Muscle of leg (tissue), 11 donors: Measurements from ENCODE around the gene SGSH. TPM values are rescaled to one million over a fixed set of nuclear protein-coding genes. Genes with fewer than 3 reads are reported as not detected.
"Not testable (repeated sequence)": the region's sequence is repeated elsewhere in the genome, so short reads cannot be mapped to it uniquely, and the experiment has no call there.

ENCODE experiments used
- DNase-seq: peaks from one replicate; pipeline ENCODE4 v3.0.0; 2013
- H3K27ac ChIP-seq: one replicate; pipeline ENCODE4 v1.5.1; 2013; ENCODE audit warnings: mild to moderate bottlenecking, low read length, control low read depth
- H3K27me3 ChIP-seq: one replicate; pipeline ENCODE4 v1.6.1; 2013; ENCODE audit warnings: low read length; ENCODE audit not compliant: control insufficient read depth, insufficient read depth
- H3K36me3 ChIP-seq: one replicate; pipeline ENCODE4 v1.6.1; 2013; ENCODE audit warnings: low read length; ENCODE audit not compliant: control insufficient read depth, insufficient read depth
- H3K4me1 ChIP-seq: one replicate; pipeline ENCODE4 v1.6.1; 2013; ENCODE audit warnings: low read length; ENCODE audit not compliant: control insufficient read depth, insufficient read depth
- H3K4me3 ChIP-seq: one replicate; pipeline ENCODE4 v1.5.1; 2013; ENCODE audit warnings: low read length, control low read depth
- H3K9me3 ChIP-seq: replicated peaks from 2 replicates; pipeline ENCODE4 v1.6.1; 2013; ENCODE audit warnings: low read depth, low read length; ENCODE audit not compliant: control insufficient read depth
- WGBS: methylation state at CpG from one replicate; pipeline ENCODE4 v1.1.5; 2013; ENCODE audit warnings: missing lambda C conversion rate; ENCODE audit not compliant: insufficient coverage; 5-methylcytosine and 5-hydroxymethylcytosine counted together
- polyA plus RNA-seq, 8 donors: library from polyadenylated mRNA; unstranded; fragments of 120-200 nt; gene quantifications; one replicate each; pipeline versions ENCODE4 v1.2.1 to v1.2.3, GENCODE V29; 2013; ENCODE audit warnings: inconsistent platforms in 1 of 8, low replicate concordance in 1 of 8; ENCODE audit not compliant: insufficient read length in 8 of 8, insufficient read depth in 1 of 8
- total RNA-seq: library from RNA; stranded (reverse); fragments of 120-200 nt; gene quantifications from one replicate; pipeline ENCODE4 v1.2.4, GENCODE V29; 2013

The SGSH gene
- total and polyA plus RNA-seq, 9 donors, result 9.6 to 24.9 (median 20.2) TPM

GRCh38 chr17:80245566-80246265 is 25.6 kb upstream of the SGSH start:
- Histone ChIP-seq H3K9me3 (no peaks in the 10 kb centered on the region), H3K27me3 (no peaks in the 10 kb centered on the region), H3K4me1 (no peaks in the 10 kb centered on the region), H3K4me3 (no peak overlapping the region), H3K27ac (no peak overlapping the region), H3K36me3 (peaks cover 59% of the 10 kb centered on the region)
- DNase-seq, result no peak
- 87% methylated on average over 22 of the region's 27 CpGs for WGBS

- DNase-seq, result no peak
Observed at GRCh38 chr17:80244871-80245509, 24.9 kb upstream of the SGSH start.

GRCh38 chr17:80244448-80244847 is 24.3 kb upstream of the SGSH start:
- not testable (repeated sequence) for DNase-seq, H3K27ac ChIP-seq, H3K27me3 ChIP-seq, H3K4me1 ChIP-seq, H3K9me3 ChIP-seq, H3K4me3 ChIP-seq
- 92% methylated on average over 5 of the region's 6 CpGs for WGBS
- peaks cover 57% of the 10 kb centered on the region for H3K36me3 ChIP-seq

More at GRCh38 chr17:80244871-80245509, 24.9 kb upstream of the SGSH start:
- Histone ChIP-seq H3K36me3 (peaks cover 56% of the 10 kb centered on the region), H3K4me1 (no peaks in the 10 kb centered on the region), H3K27ac (no peak overlapping the region), H3K27me3 (no peaks in the 10 kb centered on the region), H3K4me3 (no peak overlapping the region), H3K9me3 (no peaks in the 10 kb centered on the region)
- WGBS, result 80% methylated on average over 20 of the region's 22 CpGs

GRCh38 chr17:80243526-80244433 is 23.6 kb upstream of the SGSH start:
- Histone ChIP-seq H3K27me3 (no peaks in the 10 kb centered on the region), H3K4me1 (no peaks in the 10 kb centered on the region), H3K9me3 (no peaks in the 10 kb centered on the region), H3K27ac (no peak overlapping the region), H3K4me3 (no peak overlapping the region), H3K36me3 (peaks cover 50% of the 10 kb centered on the region)
- WGBS, result 83% methylated on average over 16 of the region's 26 CpGs
- DNase-seq, result no peak

GRCh38 chr17:80242505-80242904 is 22.4 kb upstream of the SGSH start:
- H3K4me3 ChIP-seq, result no peak overlapping the region
- H3K4me1 ChIP-seq, result no peaks in the 10 kb centered on the region
- H3K9me3 ChIP-seq, result no peaks in the 10 kb centered on the region
- 94% methylated on average over 3 of the region's 14 CpGs for WGBS
- H3K36me3 ChIP-seq, result peaks cover 52% of the 10 kb centered on the region
- no peak overlapping the region for H3K27ac ChIP-seq
- no peak for DNase-seq
- H3K27me3 ChIP-seq, result no peaks in the 10 kb centered on the region

- H3K9me3 ChIP-seq, result peaks cover 14% of the 10 kb centered on the region
- WGBS, result 93% methylated on average over 4 of the region's 10 CpGs
- no peak for DNase-seq
- H3K27ac ChIP-seq, result no peak overlapping the region
- no peaks in the 10 kb centered on the region for H3K4me1 ChIP-seq
- H3K4me3 ChIP-seq, result no peak overlapping the region
- peaks cover 50% of the 10 kb centered on the region for H3K36me3 ChIP-seq
- H3K27me3 ChIP-seq, result no peaks in the 10 kb centered on the region
Observed at GRCh38 chr17:80237386-80237785, 17.3 kb upstream of the SGSH start.

- Histone ChIP-seq H3K36me3 (peaks cover 47% of the 10 kb centered on the region), H3K9me3 (peaks cover 17% of the 10 kb centered on the region), H3K27ac (no peak overlapping the region), H3K27me3 (no peaks in the 10 kb centered on the region), H3K4me3 (no peak overlapping the region), H3K4me1 (no peaks in the 10 kb centered on the region)
- WGBS, result 80% methylated on average over 16 of the region's 17 CpGs
- DNase-seq, result no peak
Observed at GRCh38 chr17:80236911-80237310, 16.8 kb upstream of the SGSH start.

GRCh38 chr17:80233202-80233601 is 13.1 kb upstream of the SGSH start:
- Histone ChIP-seq H3K4me3 (no peak overlapping the region), H3K36me3 (peaks cover 45% of the 10 kb centered on the region), H3K4me1 (no peaks in the 10 kb centered on the region), H3K9me3 (peaks cover 17% of the 10 kb centered on the region), H3K27ac (no peak overlapping the region), H3K27me3 (no peaks in the 10 kb centered on the region)
- no peak for DNase-seq
- WGBS, result 89% methylated on average over 1 of the region's 3 CpGs

GRCh38 chr17:80232438-80232837 is 12.3 kb upstream of the SGSH start:
- H3K27me3 ChIP-seq, result no peaks in the 10 kb centered on the region
- peaks cover 43% of the 10 kb centered on the region for H3K36me3 ChIP-seq
- WGBS, result no CpG with 5 or more reads among the region's 1 CpG

GRCh38 chr17:80229011-80229410 is 8.9 kb upstream of the SGSH start:
- peaks cover 28% of the 10 kb centered on the region for H3K36me3 ChIP-seq

More at GRCh38 chr17:80232438-80232837, 12.3 kb upstream of the SGSH start:
- Histone ChIP-seq H3K9me3 (peaks cover 17% of the 10 kb centered on the region), H3K4me3 (no peak overlapping the region), H3K27ac (no peak overlapping the region), H3K4me1 (no peaks in the 10 kb centered on the region)
- no peak for DNase-seq

More at GRCh38 chr17:80229011-80229410, 8.9 kb upstream of the SGSH start:
- Histone ChIP-seq H3K4me1 (no peaks in the 10 kb centered on the region), H3K4me3 (no peak overlapping the region), H3K27me3 (no peaks in the 10 kb centered on the region), H3K27ac (no peak overlapping the region), H3K9me3 (peaks cover 17% of the 10 kb centered on the region)
- WGBS, result 87% methylated on average over 3 of the region's 4 CpGs
- no peak for DNase-seq
